Measurements from ENCODE around the gene LRRC59. TPM values are rescaled to one million over a fixed set of nuclear protein-coding genes. Genes with fewer than 3 reads are reported as not detected.

The LRRC59 gene
- total RNA-seq, 2 experiments from 2014 or later, result 45.1 to 51.5 TPM

DNA sequence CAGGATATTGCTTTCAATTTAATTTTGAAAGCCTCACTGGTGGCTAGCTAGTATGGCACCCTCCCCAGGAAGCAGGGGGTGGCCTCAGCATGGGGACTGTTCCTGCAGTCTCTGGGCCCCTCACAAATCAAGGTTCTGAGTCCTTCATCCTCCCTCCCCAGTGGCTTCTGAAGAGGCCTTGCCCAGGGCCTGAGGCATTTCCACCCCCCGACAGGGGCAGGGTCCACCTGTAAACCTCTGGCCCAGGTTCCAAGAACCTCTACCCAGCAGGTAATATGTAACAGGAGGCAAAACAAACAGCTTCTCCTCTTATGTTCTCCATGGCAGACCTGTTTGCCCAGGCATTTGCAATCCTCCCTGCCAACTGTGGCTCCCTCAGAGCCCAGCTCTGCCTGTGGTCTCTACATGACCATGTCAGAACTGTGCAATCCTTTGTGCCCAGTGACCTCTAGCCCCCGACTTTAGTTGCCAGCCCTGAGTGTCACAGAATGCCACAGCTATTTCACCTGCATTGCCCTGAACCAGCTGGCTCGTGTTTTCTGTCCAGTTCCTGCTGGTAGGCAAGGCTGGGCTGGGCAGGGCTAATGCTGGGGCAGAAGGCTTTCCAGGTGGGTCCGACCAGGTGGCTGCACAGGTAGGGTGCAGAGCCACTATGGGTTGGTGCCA lies 43.0 kb upstream of the LRRC59 start:
- POLR2A ChIA-PET, result no interaction called here
- H3K27ac Mint-ChIP-seq, result no peak overlapping the region
- TF ChIP-seq, protein P1, sequence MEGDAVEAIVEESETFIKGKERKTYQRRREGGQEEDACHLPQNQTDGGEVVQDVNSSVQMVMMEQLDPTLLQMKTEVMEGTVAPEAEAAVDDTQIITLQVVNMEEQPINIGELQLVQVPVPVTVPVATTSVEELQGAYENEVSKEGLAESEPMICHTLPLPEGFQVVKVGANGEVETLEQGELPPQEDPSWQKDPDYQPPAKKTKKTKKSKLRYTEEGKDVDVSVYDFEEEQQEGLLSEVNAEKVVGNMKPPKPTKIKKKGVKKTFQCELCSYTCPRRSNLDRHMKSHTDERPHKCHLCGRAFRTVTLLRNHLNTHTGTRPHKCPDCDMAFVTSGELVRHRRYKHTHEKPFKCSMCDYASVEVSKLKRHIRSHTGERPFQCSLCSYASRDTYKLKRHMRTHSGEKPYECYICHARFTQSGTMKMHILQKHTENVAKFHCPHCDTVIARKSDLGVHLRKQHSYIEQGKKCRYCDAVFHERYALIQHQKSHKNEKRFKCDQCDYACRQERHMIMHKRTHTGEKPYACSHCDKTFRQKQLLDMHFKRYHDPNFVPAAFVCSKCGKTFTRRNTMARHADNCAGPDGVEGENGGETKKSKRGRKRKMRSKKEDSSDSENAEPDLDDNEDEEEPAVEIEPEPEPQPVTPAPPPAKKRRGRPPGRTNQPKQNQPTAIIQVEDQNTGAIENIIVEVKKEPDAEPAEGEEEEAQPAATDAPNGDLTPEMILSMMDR (IDR thresholded peaks at IDR 0.05), result no peak
- H3K27me3 Mint-ChIP-seq, result no peaks in the 10 kb centered on the region
- H3K36me3 Mint-ChIP-seq (ENCODE audit: low read depth), result peaks cover 4% of the 10 kb centered on the region
- H3K9me3 ChIP-seq (ENCODE audit: control insufficient read depth in 1 of 2, insufficient read depth in 1 of 2, low read length in 2 of 2), result no peaks in the 10 kb centered on the region
- DNase-seq (no peak), ATAC-seq (ENCODE audit: poor library complexity) (no peak)
- H3K36me3 ChIP-seq (ENCODE audit: insufficient read depth, low read length), result no peaks in the 10 kb centered on the region
- no peak overlapping the region for H3K4me3 Mint-ChIP-seq
- no peaks in the 10 kb centered on the region for H3K27me3 ChIP-seq (ENCODE audit: control insufficient read depth in 1 of 2, insufficient read depth in 2 of 2, low read length in 2 of 2)
- H3K9me3 Mint-ChIP-seq, result no peaks in the 10 kb centered on the region
- no peak overlapping the region for H3K27ac ChIP-seq (ENCODE audit: low read depth in 1 of 2, low read length in 2 of 2)
- no peak overlapping the region for H3K4me3 ChIP-seq (ENCODE audit: low read length)
- intact Hi-C loops (cut with DNase I, micrococcal nuclease), result no loop called here
- no peaks in the 10 kb centered on the region for H3K4me1 Mint-ChIP-seq (ENCODE audit: low read depth)
- no peaks in the 10 kb centered on the region for H3K4me1 ChIP-seq (ENCODE audit: insufficient read depth, low read length)
- CTCF ChIA-PET, result no interaction called here

DNA sequence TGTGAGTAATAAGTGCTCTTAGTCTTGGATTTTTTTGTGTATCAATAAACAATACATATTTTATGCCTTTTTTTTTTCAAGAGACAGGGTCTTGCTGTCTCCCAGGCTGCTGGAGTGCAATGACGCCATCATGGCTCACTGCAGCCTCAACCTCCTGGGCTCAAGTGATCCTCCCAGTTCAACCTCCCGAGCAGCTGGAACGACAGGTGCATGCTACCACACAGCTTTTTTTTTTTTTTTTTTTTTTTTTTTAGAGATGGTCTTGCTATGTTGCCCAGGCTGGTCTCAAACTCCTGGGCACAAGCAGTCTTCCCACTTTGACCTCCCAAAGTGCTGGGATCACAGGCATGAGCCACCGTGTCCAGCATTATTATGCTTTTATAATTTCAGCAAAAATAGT lies 41.7 kb upstream of the LRRC59 start:
- peaks cover 4% of the 10 kb centered on the region for H3K4me1 ChIP-seq (ENCODE audit: insufficient read depth, low read length)

DNA sequence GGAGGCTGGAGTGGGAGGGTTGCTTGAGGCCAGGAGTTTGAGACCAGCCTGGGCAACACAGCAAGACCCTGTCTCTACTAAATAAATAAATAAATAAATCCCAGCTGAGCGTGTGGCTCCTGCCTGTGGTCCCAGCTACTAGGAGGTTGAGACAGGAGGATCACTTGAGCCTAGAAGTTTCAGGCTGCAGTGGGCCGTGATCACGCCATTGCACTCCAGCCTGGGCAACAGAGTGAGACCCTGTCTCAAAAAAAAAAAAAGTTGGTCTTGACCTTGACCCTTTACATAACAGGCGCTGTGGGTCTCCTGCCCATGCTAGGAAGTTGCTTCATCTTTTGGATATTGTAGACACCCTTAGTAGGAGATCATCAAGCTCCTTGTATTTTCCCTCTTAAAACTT lies 40.1 kb upstream of the LRRC59 start:
- POLR2A ChIA-PET, result no interaction called here
- TF ChIP-seq, protein P1 (IDR thresholded peaks at IDR 0.05), result no peak
- no peak overlapping the region for H3K27ac Mint-ChIP-seq
- Histone ChIP-seq H3K27ac (ENCODE audit: low read depth in 1 of 2, low read length in 2 of 2) (no peak overlapping the region), H3K27me3 (ENCODE audit: control insufficient read depth in 1 of 2, insufficient read depth in 2 of 2, low read length in 2 of 2) (no peaks in the 10 kb centered on the region), H3K4me3 (ENCODE audit: low read length) (no peak overlapping the region), H3K36me3 (ENCODE audit: insufficient read depth, low read length) (no peaks in the 10 kb centered on the region), H3K4me1 (ENCODE audit: insufficient read depth, low read length) (peaks cover 5% of the 10 kb centered on the region), H3K9me3 (ENCODE audit: control insufficient read depth in 1 of 2, insufficient read depth in 1 of 2, low read length in 2 of 2) (no peaks in the 10 kb centered on the region)
- H3K9me3 Mint-ChIP-seq, result no peaks in the 10 kb centered on the region
- DNase-seq (no peak), ATAC-seq (ENCODE audit: poor library complexity) (no peak)
- no peaks in the 10 kb centered on the region for H3K4me1 Mint-ChIP-seq (ENCODE audit: low read depth)
- H3K36me3 Mint-ChIP-seq (ENCODE audit: low read depth), result peaks cover 4% of the 10 kb centered on the region
- H3K27me3 Mint-ChIP-seq, result no peaks in the 10 kb centered on the region
- CTCF ChIA-PET, result no interaction called here
- intact Hi-C loops (cut with DNase I, micrococcal nuclease), result no loop called here
- H3K4me3 Mint-ChIP-seq, result no peak overlapping the region

More for the DNA sequence above, 41.7 kb upstream of the LRRC59 start:
- H3K4me1 Mint-ChIP-seq (ENCODE audit: low read depth), result no peaks in the 10 kb centered on the region
- H3K27ac Mint-ChIP-seq, result no peak overlapping the region
- H3K9me3 ChIP-seq (ENCODE audit: control insufficient read depth in 1 of 2, insufficient read depth in 1 of 2, low read length in 2 of 2), result no peaks in the 10 kb centered on the region
- ChIA-PET POLR2A (no interaction called here), CTCF (no interaction called here)
- no peak for ATAC-seq (ENCODE audit: poor library complexity)
- no peaks in the 10 kb centered on the region for H3K27me3 Mint-ChIP-seq
- peaks cover 4% of the 10 kb centered on the region for H3K36me3 Mint-ChIP-seq (ENCODE audit: low read depth)
- no peak overlapping the region for H3K27ac ChIP-seq (ENCODE audit: low read depth in 1 of 2, low read length in 2 of 2)
- H3K9me3 Mint-ChIP-seq, result no peaks in the 10 kb centered on the region
- H3K36me3 ChIP-seq (ENCODE audit: insufficient read depth, low read length), result no peaks in the 10 kb centered on the region
- TF ChIP-seq, protein P1 (IDR thresholded peaks at IDR 0.05), result no peak
- no peak overlapping the region for H3K4me3 Mint-ChIP-seq
- DNase-seq, result no peak
- intact Hi-C loops (cut with DNase I, micrococcal nuclease), result no loop called here
- no peaks in the 10 kb centered on the region for H3K27me3 ChIP-seq (ENCODE audit: control insufficient read depth in 1 of 2, insufficient read depth in 2 of 2, low read length in 2 of 2)
- no peak overlapping the region for H3K4me3 ChIP-seq (ENCODE audit: low read length)
